ENCODE data around the gene KCNQ4.

The KCNQ4 gene

GRCh38 chr1:40849801-40850592, 66.4 kb downstream of the KCNQ4 start:
- no peak overlapping the region for H3K4me3 ChIP-seq (ENCODE audit: low read depth in 1 of 2, low read length in 2 of 2)
- no peaks in the 10 kb centered on the region for H3K27me3 ChIP-seq (ENCODE audit: low read depth, low read length)
- H3K9me3 ChIP-seq (ENCODE audit: control insufficient read depth in 1 of 2, low read length in 2 of 2), result no peaks in the 10 kb centered on the region
- no peaks in the 10 kb centered on the region for H3K36me3 ChIP-seq (ENCODE audit: control insufficient read depth in 1 of 2, insufficient read depth in 2 of 2, low read length in 2 of 2)
- no peak overlapping the region for H3K27ac ChIP-seq (ENCODE audit: low read length)
- H3K4me1 ChIP-seq (ENCODE audit: control insufficient read depth in 1 of 2, insufficient read depth in 2 of 2, low read length in 2 of 2), result peaks cover 0 to 5% of the 10 kb centered on the region in 2 donors

GRCh38 chr1:40851643-40852042, 68.1 kb downstream of the KCNQ4 start:
- Histone ChIP-seq H3K4me1 (ENCODE audit: control insufficient read depth in 1 of 2, insufficient read depth in 2 of 2, low read length in 2 of 2) (peaks cover 0 to 5% of the 10 kb centered on the region in 2 donors), H3K4me3 (ENCODE audit: low read depth in 1 of 2, low read length in 2 of 2) (no peak overlapping the region), H3K9me3 (ENCODE audit: control insufficient read depth in 1 of 2, low read length in 2 of 2) (no peaks in the 10 kb centered on the region), H3K27ac (ENCODE audit: low read length) (no peak overlapping the region), H3K27me3 (ENCODE audit: low read depth, low read length) (no peaks in the 10 kb centered on the region), H3K36me3 (ENCODE audit: control insufficient read depth in 1 of 2, insufficient read depth in 2 of 2, low read length in 2 of 2) (no peaks in the 10 kb centered on the region)

DNA sequence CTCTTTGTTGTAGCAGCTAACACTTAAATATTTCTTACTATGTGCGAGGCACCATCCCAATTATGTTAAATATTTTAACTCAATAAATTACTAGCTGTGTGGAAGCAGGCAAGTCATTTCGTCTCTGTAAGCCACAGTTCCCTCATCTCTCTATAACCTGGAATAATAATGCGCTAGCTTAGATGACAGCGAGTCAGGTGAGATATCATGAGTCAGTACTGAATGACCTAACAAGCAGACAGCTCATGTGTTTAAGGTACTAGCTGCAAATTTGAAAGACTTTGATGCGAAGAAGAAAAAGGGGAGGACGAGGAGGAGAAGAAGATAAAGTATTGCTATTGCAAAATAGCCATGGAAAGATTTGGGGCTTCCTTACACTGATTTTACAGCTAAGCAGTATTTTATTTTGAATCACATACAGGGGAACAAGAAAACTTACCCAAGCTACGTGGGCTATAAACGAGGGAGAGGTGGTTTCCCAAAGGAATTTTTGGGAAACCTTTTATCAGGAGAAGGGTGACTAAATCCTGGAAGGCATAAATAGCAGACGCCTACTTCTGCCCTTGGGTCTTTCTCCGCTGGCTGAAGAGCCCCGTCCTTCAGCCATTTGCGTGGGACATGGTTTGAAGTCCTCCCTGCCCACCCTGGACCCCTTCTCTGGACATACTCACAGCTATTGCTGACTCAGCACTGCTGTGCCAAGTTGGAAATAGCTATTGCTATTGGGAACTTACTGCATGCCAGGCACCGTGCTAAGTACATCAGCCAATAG, 69.7 kb downstream of the KCNQ4 start:
- H3K27me3 ChIP-seq (ENCODE audit: low read depth, low read length), result no peaks in the 10 kb centered on the region
- no peak overlapping the region for H3K4me3 ChIP-seq (ENCODE audit: low read depth in 1 of 2, low read length in 2 of 2)
- H3K27ac ChIP-seq (ENCODE audit: low read length), result no peak overlapping the region
- H3K4me1 ChIP-seq (ENCODE audit: control insufficient read depth in 1 of 2, insufficient read depth in 2 of 2, low read length in 2 of 2), result peaks cover 0 to 5% of the 10 kb centered on the region in 2 donors
- no peaks in the 10 kb centered on the region for H3K36me3 ChIP-seq (ENCODE audit: control insufficient read depth in 1 of 2, insufficient read depth in 2 of 2, low read length in 2 of 2)
- no peaks in the 10 kb centered on the region for H3K9me3 ChIP-seq (ENCODE audit: control insufficient read depth in 1 of 2, low read length in 2 of 2)

GRCh38 chr1:40853885-40854170, 70.2 kb downstream of the KCNQ4 start:
- H3K36me3 ChIP-seq (ENCODE audit: control insufficient read depth in 1 of 2, insufficient read depth in 2 of 2, low read length in 2 of 2), result no peaks in the 10 kb centered on the region
- H3K9me3 ChIP-seq (ENCODE audit: control insufficient read depth in 1 of 2, low read length in 2 of 2), result no peaks in the 10 kb centered on the region
- peaks cover 0 to 5% of the 10 kb centered on the region in 2 donors for H3K4me1 ChIP-seq (ENCODE audit: control insufficient read depth in 1 of 2, insufficient read depth in 2 of 2, low read length in 2 of 2)
- no peak overlapping the region for H3K4me3 ChIP-seq (ENCODE audit: low read depth in 1 of 2, low read length in 2 of 2)
- no peak overlapping the region for H3K27ac ChIP-seq (ENCODE audit: low read length)
- no peaks in the 10 kb centered on the region for H3K27me3 ChIP-seq (ENCODE audit: low read depth, low read length)

DNA sequence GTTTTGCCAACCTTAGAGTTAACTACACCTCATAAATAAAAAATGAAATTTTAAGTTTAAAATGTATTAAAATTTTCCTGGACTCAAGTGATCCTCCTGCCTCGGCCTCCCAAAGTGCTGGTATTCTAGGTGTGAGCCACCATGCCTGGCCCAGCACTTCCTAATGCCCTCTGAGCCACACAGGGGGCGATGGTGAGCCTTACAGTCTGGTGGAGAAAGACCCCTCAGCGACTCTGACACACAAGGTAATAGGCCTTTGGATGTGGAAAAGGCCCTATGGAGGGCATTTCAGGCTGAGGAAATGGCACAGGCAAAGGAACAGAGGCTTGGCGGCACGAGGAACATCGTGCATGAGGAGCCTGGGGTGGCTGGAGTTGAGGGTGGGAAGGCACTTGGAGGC, 71.9 kb downstream of the KCNQ4 start:
- H3K27ac ChIP-seq (ENCODE audit: low read length), result no peak overlapping the region
- H3K9me3 ChIP-seq (ENCODE audit: control insufficient read depth in 1 of 2, low read length in 2 of 2), result no peaks in the 10 kb centered on the region
- no peak overlapping the region for H3K4me3 ChIP-seq (ENCODE audit: low read depth in 1 of 2, low read length in 2 of 2)
- H3K36me3 ChIP-seq (ENCODE audit: control insufficient read depth in 1 of 2, insufficient read depth in 2 of 2, low read length in 2 of 2), result no peaks in the 10 kb centered on the region
- H3K27me3 ChIP-seq (ENCODE audit: low read depth, low read length), result no peaks in the 10 kb centered on the region
- H3K4me1 ChIP-seq (ENCODE audit: control insufficient read depth in 1 of 2, insufficient read depth in 2 of 2, low read length in 2 of 2), result peaks cover under 1 to 2% of the 10 kb centered on the region in 2 donors

DNA sequence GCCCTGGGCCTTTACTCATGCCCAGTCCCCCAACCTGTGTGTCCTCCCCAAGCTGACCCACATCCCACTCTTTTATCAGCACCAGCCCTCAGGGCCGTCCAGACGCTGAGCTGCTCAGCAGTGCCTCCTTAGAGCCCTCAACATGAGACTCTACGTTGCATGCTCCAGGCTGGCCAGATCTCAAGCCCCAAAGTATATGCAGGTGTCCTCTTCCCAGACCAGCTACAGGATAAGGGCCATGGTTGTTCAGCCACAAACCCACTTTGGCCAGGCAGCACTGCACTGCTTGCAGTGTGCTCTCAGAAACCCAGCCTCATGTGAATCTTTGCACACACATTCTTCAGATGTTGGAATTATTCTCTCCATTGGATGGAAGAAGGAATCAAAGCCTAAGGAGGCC, 72.5 kb downstream of the KCNQ4 start:
- Histone ChIP-seq H3K27me3 (ENCODE audit: low read depth, low read length) (no peaks in the 10 kb centered on the region), H3K27ac (ENCODE audit: low read length) (no peak overlapping the region), H3K36me3 (ENCODE audit: control insufficient read depth in 1 of 2, insufficient read depth in 2 of 2, low read length in 2 of 2) (no peaks in the 10 kb centered on the region), H3K9me3 (ENCODE audit: control insufficient read depth in 1 of 2, low read length in 2 of 2) (no peaks in the 10 kb centered on the region), H3K4me3 (ENCODE audit: low read depth in 1 of 2, low read length in 2 of 2) (no peak overlapping the region), H3K4me1 (ENCODE audit: control insufficient read depth in 1 of 2, insufficient read depth in 2 of 2, low read length in 2 of 2) (peaks cover 6 to 7% of the 10 kb centered on the region in 2 donors)

GRCh38 chr1:40856656-40857302, 73.2 kb downstream of the KCNQ4 start:
- Histone ChIP-seq H3K27ac (ENCODE audit: low read length) (no peak overlapping the region), H3K9me3 (ENCODE audit: control insufficient read depth in 1 of 2, low read length in 2 of 2) (no peaks in the 10 kb centered on the region), H3K4me3 (ENCODE audit: low read depth in 1 of 2, low read length in 2 of 2) (no peak overlapping the region), H3K4me1 (ENCODE audit: control insufficient read depth in 1 of 2, insufficient read depth in 2 of 2, low read length in 2 of 2) (peaks cover 6 to 9% of the 10 kb centered on the region in 2 donors), H3K36me3 (ENCODE audit: control insufficient read depth in 1 of 2, insufficient read depth in 2 of 2, low read length in 2 of 2) (no peaks in the 10 kb centered on the region), H3K27me3 (ENCODE audit: low read depth, low read length) (no peaks in the 10 kb centered on the region)

DNA sequence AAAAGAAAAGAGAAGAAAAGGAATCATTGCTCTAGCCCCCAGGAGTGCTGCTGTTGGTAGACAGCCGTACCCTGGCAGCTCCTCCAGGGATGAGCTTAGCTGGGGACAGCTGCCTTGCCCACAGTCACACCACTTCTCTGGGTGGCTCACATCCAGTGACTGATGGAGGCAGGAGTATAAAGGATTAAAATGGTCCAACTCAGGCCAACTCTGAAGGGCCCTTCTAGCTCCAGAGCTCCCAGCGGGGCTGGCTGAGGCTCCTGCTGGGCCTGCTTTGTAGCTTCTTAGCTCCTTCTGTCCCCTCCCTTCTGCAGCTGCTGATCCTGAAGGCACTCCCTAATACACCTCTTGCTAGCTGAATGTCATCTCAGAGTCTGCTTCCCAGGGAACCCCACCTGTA, 74.2 kb downstream of the KCNQ4 start:
- Histone ChIP-seq H3K4me3 (ENCODE audit: low read depth in 1 of 2, low read length in 2 of 2) (no peak overlapping the region), H3K9me3 (ENCODE audit: control insufficient read depth in 1 of 2, low read length in 2 of 2) (no peaks in the 10 kb centered on the region), H3K4me1 (ENCODE audit: control insufficient read depth in 1 of 2, insufficient read depth in 2 of 2, low read length in 2 of 2) (peaks cover 6 to 12% of the 10 kb centered on the region in 2 donors), H3K27me3 (ENCODE audit: low read depth, low read length) (no peaks in the 10 kb centered on the region), H3K27ac (ENCODE audit: low read length) (no peak overlapping the region), H3K36me3 (ENCODE audit: control insufficient read depth in 1 of 2, insufficient read depth in 2 of 2, low read length in 2 of 2) (no peaks in the 10 kb centered on the region)

- H3K36me3 ChIP-seq (ENCODE audit: control insufficient read depth in 1 of 2, insufficient read depth in 2 of 2, low read length in 2 of 2), result no peaks in the 10 kb centered on the region
Measured at GRCh38 chr1:40858856-40859416, 75.3 kb downstream of the KCNQ4 start.

GRCh38 chr1:40860706-40861223, 77.2 kb downstream of the KCNQ4 start:
- no peaks in the 10 kb centered on the region for H3K36me3 ChIP-seq (ENCODE audit: control insufficient read depth in 1 of 2, insufficient read depth in 2 of 2, low read length in 2 of 2)
- H3K27ac ChIP-seq (ENCODE audit: low read length), result no peak overlapping the region
- no peaks in the 10 kb centered on the region for H3K9me3 ChIP-seq (ENCODE audit: control insufficient read depth in 1 of 2, low read length in 2 of 2)
- peaks cover 6 to 18% of the 10 kb centered on the region in 2 donors for H3K4me1 ChIP-seq (ENCODE audit: control insufficient read depth in 1 of 2, insufficient read depth in 2 of 2, low read length in 2 of 2)
- H3K27me3 ChIP-seq (ENCODE audit: low read depth, low read length), result no peaks in the 10 kb centered on the region
- H3K4me3 ChIP-seq (ENCODE audit: low read depth in 1 of 2, low read length in 2 of 2), result peak overlapping the region; percentile 60 to 74

More at GRCh38 chr1:40858856-40859416, 75.3 kb downstream of the KCNQ4 start:
- H3K4me1 ChIP-seq (ENCODE audit: control insufficient read depth in 1 of 2, insufficient read depth in 2 of 2, low read length in 2 of 2), result peaks cover 6 to 17% of the 10 kb centered on the region in 2 donors
- no peaks in the 10 kb centered on the region for H3K27me3 ChIP-seq (ENCODE audit: low read depth, low read length)
- no peak overlapping the region for H3K27ac ChIP-seq (ENCODE audit: low read length)
- H3K9me3 ChIP-seq (ENCODE audit: control insufficient read depth in 1 of 2, low read length in 2 of 2), result no peaks in the 10 kb centered on the region
- no peak overlapping the region for H3K4me3 ChIP-seq (ENCODE audit: low read depth in 1 of 2, low read length in 2 of 2)

All from muscle layer of duodenum (tissue), 2 donors.